Parathyroid adenoma (tissue), 2 donors: ENCODE measurements around the gene ZAP70.

Experiments used
- H2AFZ ChIP-seq: fragments of 300-600 bp; sonication (generic); one replicate; pipeline ENCODE4 v1.7.0; 2017; ENCODE audit warnings: antibody characterized with exemption, mild to moderate bottlenecking
- H3K27ac ChIP-seq: fragments of 300-600 bp; sonication (generic); one replicate; pipeline ENCODE4 v1.7.0; 2017
- H3K27me3 ChIP-seq: fragments of 300-600 bp; sonication (generic); one replicate; pipeline ENCODE4 v1.7.0; 2017; ENCODE audit warnings: low read length; ENCODE audit not compliant: control insufficient read depth, insufficient read depth
- H3K36me3 ChIP-seq: fragments of 300-600 bp; sonication (generic); one replicate; pipeline ENCODE4 v1.7.0; 2017; ENCODE audit warnings: low read length; ENCODE audit not compliant: control insufficient read depth, insufficient read depth
- H3K4me1 ChIP-seq: fragments of 300-600 bp; sonication (generic); one replicate; pipeline ENCODE4 v1.7.0; 2017; ENCODE audit warnings: control low read depth
- H3K4me2 ChIP-seq: fragments of 300-600 bp; sonication (generic); one replicate; pipeline ENCODE4 v1.7.0; 2017; ENCODE audit warnings: low read length
- H3K4me3 ChIP-seq: fragments of 300-600 bp; sonication (generic); one replicate; pipeline ENCODE4 v1.7.0; 2017; ENCODE audit warnings: low read depth, low read length
- H3K79me2 ChIP-seq: fragments of 300-600 bp; sonication (generic); one replicate; pipeline ENCODE4 v1.7.0; 2017; ENCODE audit warnings: control low read depth
- H3K9ac ChIP-seq: fragments of 300-600 bp; sonication (generic); one replicate; pipeline ENCODE4 v1.7.0; 2017; ENCODE audit warnings: mild to moderate bottlenecking
- H3K9me3 ChIP-seq: fragments of 300-600 bp; sonication (generic); one replicate; pipeline ENCODE4 v1.7.0; 2017; ENCODE audit warnings: low read length; ENCODE audit not compliant: control insufficient read depth
- TF ChIP-seq, protein P1 (sequence below): fragments of 300-600 bp; sonication (generic); IDR thresholded peaks from one replicate; pipeline ENCODE4 v1.7.0; 2017; ENCODE audit warnings: antibody characterized with exemption, mild to moderate bottlenecking
- donor health status: primary hyperparathyroidism.

Gene ZAP70

GRCh38 chr2:97719362-97720155, 6.2 kb downstream of the ZAP70 start:
- H2AFZ ChIP-seq, result no peak overlapping the region
- H3K9me3 ChIP-seq, result no peaks in the 10 kb centered on the region
- no peaks in the 10 kb centered on the region for H3K27me3 ChIP-seq
- TF ChIP-seq, protein P1, sequence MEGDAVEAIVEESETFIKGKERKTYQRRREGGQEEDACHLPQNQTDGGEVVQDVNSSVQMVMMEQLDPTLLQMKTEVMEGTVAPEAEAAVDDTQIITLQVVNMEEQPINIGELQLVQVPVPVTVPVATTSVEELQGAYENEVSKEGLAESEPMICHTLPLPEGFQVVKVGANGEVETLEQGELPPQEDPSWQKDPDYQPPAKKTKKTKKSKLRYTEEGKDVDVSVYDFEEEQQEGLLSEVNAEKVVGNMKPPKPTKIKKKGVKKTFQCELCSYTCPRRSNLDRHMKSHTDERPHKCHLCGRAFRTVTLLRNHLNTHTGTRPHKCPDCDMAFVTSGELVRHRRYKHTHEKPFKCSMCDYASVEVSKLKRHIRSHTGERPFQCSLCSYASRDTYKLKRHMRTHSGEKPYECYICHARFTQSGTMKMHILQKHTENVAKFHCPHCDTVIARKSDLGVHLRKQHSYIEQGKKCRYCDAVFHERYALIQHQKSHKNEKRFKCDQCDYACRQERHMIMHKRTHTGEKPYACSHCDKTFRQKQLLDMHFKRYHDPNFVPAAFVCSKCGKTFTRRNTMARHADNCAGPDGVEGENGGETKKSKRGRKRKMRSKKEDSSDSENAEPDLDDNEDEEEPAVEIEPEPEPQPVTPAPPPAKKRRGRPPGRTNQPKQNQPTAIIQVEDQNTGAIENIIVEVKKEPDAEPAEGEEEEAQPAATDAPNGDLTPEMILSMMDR, result no peak
- no peak overlapping the region for H3K27ac ChIP-seq
- H3K4me2 ChIP-seq, result no peak overlapping the region
- H3K36me3 ChIP-seq, result no peaks in the 10 kb centered on the region
- no peaks in the 10 kb centered on the region for H3K79me2 ChIP-seq
- no peak overlapping the region for H3K4me3 ChIP-seq
- no peaks in the 10 kb centered on the region for H3K4me1 ChIP-seq
- H3K9ac ChIP-seq, result no peak overlapping the region

DNA sequence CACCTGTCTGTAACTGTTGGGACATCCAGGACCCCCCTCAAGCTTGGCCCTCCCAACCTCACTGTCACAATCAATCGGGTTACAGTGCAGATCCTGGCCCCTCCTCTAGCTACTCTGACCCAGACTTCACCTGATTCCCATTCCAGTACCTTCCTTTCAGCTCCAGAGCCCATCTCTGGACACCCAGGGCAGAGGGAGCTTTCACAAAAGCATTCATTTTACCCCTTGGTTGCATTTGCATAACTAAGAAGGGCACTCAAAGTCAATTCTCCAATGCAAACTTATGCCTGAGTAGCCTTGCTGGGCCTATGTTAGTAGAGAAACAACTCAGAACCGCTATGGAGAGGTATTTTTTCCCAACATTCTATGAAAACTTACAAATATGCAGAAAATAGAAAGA, 7.4 kb downstream of the ZAP70 start:
- H3K27me3 ChIP-seq, result no peaks in the 10 kb centered on the region

GRCh38 chr2:97722227-97722626, 8.9 kb downstream of the ZAP70 start:
- Histone ChIP-seq H3K4me3 (no peak overlapping the region), H3K36me3 (no peaks in the 10 kb centered on the region), H3K4me1 (no peaks in the 10 kb centered on the region), H3K27me3 (no peaks in the 10 kb centered on the region), H2AFZ (no peak overlapping the region), H3K27ac (no peak overlapping the region), H3K79me2 (no peaks in the 10 kb centered on the region), H3K4me2 (no peak overlapping the region), H3K9ac (no peak overlapping the region), H3K9me3 (no peaks in the 10 kb centered on the region)
- TF ChIP-seq, protein P1, result no peak

More for the DNA sequence above, 7.4 kb downstream of the ZAP70 start:
- Histone ChIP-seq H3K4me3 (no peak overlapping the region), H3K27ac (no peak overlapping the region), H3K79me2 (no peaks in the 10 kb centered on the region), H3K4me2 (no peak overlapping the region), H3K9ac (no peak overlapping the region), H3K36me3 (no peaks in the 10 kb centered on the region), H2AFZ (no peak overlapping the region), H3K4me1 (no peaks in the 10 kb centered on the region), H3K9me3 (no peaks in the 10 kb centered on the region)
- TF ChIP-seq, protein P1, result no peak

DNA sequence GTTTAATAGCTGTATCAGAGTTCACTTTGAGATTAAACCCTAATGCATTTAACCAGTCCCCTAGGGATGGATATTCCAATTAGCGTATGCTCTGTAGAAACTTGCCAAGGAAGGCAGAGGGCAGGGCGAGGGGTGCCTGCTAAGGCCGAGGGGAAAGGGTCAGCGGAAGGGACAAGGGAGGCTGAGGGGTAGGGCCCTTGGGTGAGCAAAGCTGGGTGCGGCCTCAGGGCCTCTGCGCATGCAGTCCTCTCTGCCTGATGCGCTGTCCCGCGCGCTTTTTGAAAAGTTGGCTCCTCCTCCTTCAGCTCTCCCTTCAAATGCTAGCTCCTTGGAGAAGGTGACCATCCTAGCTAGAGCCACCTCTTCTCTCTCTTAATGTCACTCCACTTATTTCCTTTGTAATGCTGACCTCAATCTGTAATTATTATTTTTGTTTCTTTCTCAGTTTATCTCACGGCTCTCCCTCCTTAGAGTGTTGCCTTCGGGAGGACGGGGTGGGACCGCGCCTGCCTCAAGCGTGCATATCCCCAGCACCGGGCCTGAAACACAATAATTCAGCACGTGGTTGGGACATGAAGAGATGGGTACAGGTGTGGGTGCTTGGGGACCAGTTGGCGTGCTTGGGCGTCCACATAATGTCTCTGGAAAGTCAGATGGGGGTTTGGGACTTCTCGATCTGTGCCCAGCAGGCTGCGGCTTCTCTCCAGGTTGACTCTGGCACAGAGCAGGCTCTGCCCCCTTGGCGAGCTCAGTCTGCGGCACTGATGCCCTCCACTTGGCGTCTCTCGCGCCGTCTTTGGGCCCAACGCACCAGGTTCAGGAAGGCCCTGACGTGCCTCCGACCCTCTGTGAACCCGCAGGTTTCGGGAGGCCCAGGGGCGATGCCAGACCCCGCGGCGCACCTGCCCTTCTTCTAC, 10.0 kb downstream of the ZAP70 start:
- H3K27ac ChIP-seq, result no peak overlapping the region
- H3K4me1 ChIP-seq, result no peaks in the 10 kb centered on the region
- TF ChIP-seq, protein P1, result no peak
- H2AFZ ChIP-seq, result no peak overlapping the region
- no peak overlapping the region for H3K4me2 ChIP-seq
- no peaks in the 10 kb centered on the region for H3K27me3 ChIP-seq
- H3K36me3 ChIP-seq, result no peaks in the 10 kb centered on the region
- H3K9ac ChIP-seq, result no peak overlapping the region
- no peaks in the 10 kb centered on the region for H3K9me3 ChIP-seq
- H3K4me3 ChIP-seq, result no peak overlapping the region
- H3K79me2 ChIP-seq, result no peaks in the 10 kb centered on the region
